MCF 10A (cell line): Measurements from ENCODE around the gene KAT2B. TPM values are rescaled to one million over a fixed set of nuclear protein-coding genes. Genes with fewer than 3 reads are reported as not detected.
"Not testable (repeated sequence)": the region's sequence is repeated elsewhere in the genome, so short reads cannot be mapped to it uniquely, and the experiment has no call there.

Source experiments
- BruUV-seq: library from RNA; stranded (reverse); fragments of 400-500 nt; replicated peaks from 2 replicates; lab custom pipeline; 2021; lab: Mats Ljungman, UMichigan
- CTCF ChIA-PET: fragments of 300-600 bp; sonication (Branson Sonifier 250); formaldehyde crosslinking; extraction: SDS; loops from one replicate; lab custom pipeline; 2021; ENCODE audit warnings: antibody characterized with exemption, inconsistent platforms; lab: Yijun Ruan, JAX
- POLR2A ChIA-PET: fragments of 300-600, 350-650 bp; sonication (Branson Sonifier 250); formaldehyde crosslinking; extraction: SDS; loops from one replicate; lab custom pipeline; 2020; ENCODE audit warnings: antibody characterized with exemption, inconsistent platforms; lab: Yijun Ruan, JAX
- DNase-seq: peaks from one replicate; pipeline ENCODE4 v3.0.0-alpha.2; 2018; ENCODE audit not compliant: unreplicated experiment
- H3K27ac Mint-ChIP-seq: one replicate; pipeline ENCODE4 v1.8.0; 2022; ENCODE audit warnings: mild to moderate bottlenecking, low read depth, mixed read lengths; ENCODE audit not compliant: unreplicated experiment
- H3K27me3 Mint-ChIP-seq: one replicate; pipeline ENCODE4 v1.8.0; 2022; ENCODE audit warnings: mixed read lengths; ENCODE audit not compliant: insufficient read depth, unreplicated experiment
- H3K36me3 Mint-ChIP-seq: one replicate; pipeline ENCODE4 v1.8.0; 2022; ENCODE audit warnings: mild to moderate bottlenecking, moderate library complexity, mixed read lengths; ENCODE audit not compliant: insufficient read depth, unreplicated experiment
- H3K4me1 Mint-ChIP-seq: one replicate; pipeline ENCODE4 v1.8.0; 2022; ENCODE audit warnings: mixed read lengths; ENCODE audit not compliant: insufficient read depth, unreplicated experiment
- H3K4me3 Mint-ChIP-seq: one replicate; pipeline ENCODE4 v1.8.0; 2022; ENCODE audit warnings: mild to moderate bottlenecking, moderate library complexity, mixed read lengths; ENCODE audit not compliant: unreplicated experiment
- H3K9me3 Mint-ChIP-seq: one replicate; pipeline ENCODE4 v1.8.0; 2022; ENCODE audit warnings: mixed read lengths; ENCODE audit not compliant: unreplicated experiment
- CTCF ChIP-seq: fragments of 200-600 bp; IDR thresholded peaks from one replicate; pipeline ENCODE4 v1.8.0; 2022; ENCODE audit warnings: antibody characterized with exemption, mild to moderate bottlenecking; ENCODE audit not compliant: unreplicated experiment
- intact Hi-C: fragments of 100-400 bp; cut with micrococcal nuclease; formaldehyde crosslinking; loops from 2 replicates; pipeline ENCODE4 v1.14.1; 2022
- total RNA-seq: library from RNA; stranded (reverse); gene quantifications from 2 replicates; pipeline ENCODE4 v1.2.3, GENCODE V29; 2022

Gene KAT2B
- total RNA-seq, 1 experiment from 2014 or later = 9.4 TPM

- BruUV-seq = no TSS peak
- no peaks in the 10 kb centered on the region for H3K27me3 Mint-ChIP-seq
- DNase-seq = peak; percentile 80
- peaks cover 23% of the 10 kb centered on the region for H3K4me1 Mint-ChIP-seq
- no peaks in the 10 kb centered on the region for H3K36me3 Mint-ChIP-seq
- H3K4me3 Mint-ChIP-seq = peak overlapping the region; percentile 4
- ChIA-PET CTCF (interaction anchor here (0.6 to 0.7 kb wide), 2 partner anchors 62 to 69 kb away, joined by 3 read pairs; no protein-coding TSS in a partner anchor), POLR2A (interaction anchor here (1.2 to 6.0 kb wide), 3 partner anchors 12 to 142 kb away, joined by 4 to 88 read pairs (median 71); partner anchors contain the start of gene SGO1)
- H3K27ac Mint-ChIP-seq = peak overlapping the region; percentile 75
- intact Hi-C loops = loop anchor here (5.0 kb wide), 1 partner anchor 156 kb away; no protein-coding TSS in a partner anchor
- no peaks in the 10 kb centered on the region for H3K9me3 Mint-ChIP-seq
- no peak for TF ChIP-seq CTCF
Observed at GRCh38 chr3:20043396-20043795, 3.1 kb downstream of the KAT2B start.

GRCh38 chr3:20043825-20044224 is 3.6 kb downstream of the KAT2B start:
- Mint-ChIP-seq H3K9me3 (no peaks in the 10 kb centered on the region), H3K27me3 (no peaks in the 10 kb centered on the region), H3K4me1 (peaks cover 23% of the 10 kb centered on the region), H3K27ac (peak overlapping the region; percentile 75), H3K36me3 (no peaks in the 10 kb centered on the region), H3K4me3 (peak overlapping the region; percentile 4)
- POLR2A ChIA-PET = interaction anchor here (1.2 to 6.0 kb wide), 3 partner anchors 11 to 142 kb away, joined by 4 to 88 read pairs (median 71); partner anchors contain the start of gene SGO1
- CTCF ChIA-PET = interaction anchor here (0.6 to 0.7 kb wide), 3 partner anchors 61 to 175 kb away, joined by 3 read pairs; no protein-coding TSS in a partner anchor
- BruUV-seq = no TSS peak
- DNase-seq = no peak
- no peak for TF ChIP-seq CTCF
- intact Hi-C loops = loop anchor here (5.0 kb wide), 1 partner anchor 157 kb away; no protein-coding TSS in a partner anchor

- DNase-seq, H3K9me3 Mint-ChIP-seq, H3K36me3 Mint-ChIP-seq, H3K4me3 Mint-ChIP-seq, H3K27ac Mint-ChIP-seq, BruUV-seq, H3K27me3 Mint-ChIP-seq, intact Hi-C loops: not testable (repeated sequence)
- ChIA-PET CTCF (interaction anchor here (0.6 kb wide), 2 partner anchors 8 to 15 kb away, joined by 3 read pairs; no protein-coding TSS in a partner anchor), POLR2A (interaction anchor here (5.9 to 6.0 kb wide), 2 partner anchors 10 to 141 kb away, joined by 71 to 88 read pairs; partner anchors contain the start of gene SGO1)
- H3K4me1 Mint-ChIP-seq = peaks cover 23% of the 10 kb centered on the region
Observed at GRCh38 chr3:20045141-20045540, 4.9 kb downstream of the KAT2B start.

- H3K27ac Mint-ChIP-seq = no peak overlapping the region
- TF ChIP-seq CTCF = no peak
- no peak for DNase-seq
- no peaks in the 10 kb centered on the region for H3K27me3 Mint-ChIP-seq
- no peaks in the 10 kb centered on the region for H3K9me3 Mint-ChIP-seq
- no TSS peak for BruUV-seq
- no peaks in the 10 kb centered on the region for H3K36me3 Mint-ChIP-seq
- ChIA-PET CTCF (no interaction called here), POLR2A (no interaction called here)
- H3K4me3 Mint-ChIP-seq = no peak overlapping the region
- H3K4me1 Mint-ChIP-seq = peaks cover 21% of the 10 kb centered on the region
- intact Hi-C loops = no loop called here
Observed at GRCh38 chr3:20046556-20046955, 6.3 kb downstream of the KAT2B start.
